22Rv1 (cell line): Measurements from ENCODE around the gene MBNL2.

Source experiments
- H3K27ac ChIP-seq: fragments of 450-650 bp; 2 replicates; pipeline ENCODE4 v1.5.1; 2017
- CTCF ChIP-seq: fragments of 450-650 bp; IDR thresholded peaks from 2 replicates; pipeline ENCODE4 v1.5.1; 2017; ENCODE audit warnings: mild to moderate bottlenecking
- ZFX ChIP-seq: fragments of 450-650 bp; IDR thresholded peaks from 2 replicates; pipeline ENCODE4 v1.6.1; 2017; ENCODE audit warnings: antibody characterized with exemption, borderline replicate concordance

MBNL2 gene

GRCh38 chr13:97240788-97241734, 18.9 kb downstream of the MBNL2 start:
- H3K27ac ChIP-seq = no peak overlapping the region
- TF ChIP-seq CTCF (no peak), ZFX (no peak)

- TF ChIP-seq ZFX = no peak
- TF ChIP-seq CTCF = no peak
- H3K27ac ChIP-seq = no peak overlapping the region
These were observed 19.6 kb downstream of the MBNL2 start for GRCh38 chr13:97241761-97242160.

GRCh38 chr13:97242755-97243497, 20.8 kb downstream of the MBNL2 start:
- no peak overlapping the region for H3K27ac ChIP-seq
- TF ChIP-seq ZFX (no peak), CTCF (no peak)

GRCh38 chr13:97243915-97244781, 22.0 kb downstream of the MBNL2 start:
- no peak for TF ChIP-seq ZFX
- no peak for TF ChIP-seq CTCF
- no peak overlapping the region for H3K27ac ChIP-seq

GRCh38 chr13:97245011-97245410, 22.9 kb downstream of the MBNL2 start:
- TF ChIP-seq ZFX = no peak
- no peak for TF ChIP-seq CTCF
- H3K27ac ChIP-seq = no peak overlapping the region

GRCh38 chr13:97246596-97247158, 24.5 kb downstream of the MBNL2 start:
- TF ChIP-seq ZFX (no peak), CTCF (no peak)
- no peak overlapping the region for H3K27ac ChIP-seq
